Erythroblast (primary cell): Measurements from ENCODE around the gene ONECUT1.

ENCODE experiments used
- GATA1 ChIP-seq: IDR thresholded peaks from 2 replicates; pipeline ENCODE4 v1.6.1; 2011; ENCODE audit warnings: low read depth, mild to moderate bottlenecking, control low read depth, low read length, moderate library complexity
- POLR2A ChIP-seq: IDR thresholded peaks from 2 replicates; pipeline ENCODE4 v1.6.1; 2011; ENCODE audit warnings: mild to moderate bottlenecking, low read length

- TF ChIP-seq POLR2A (no peak), GATA1 (no peak)
These were observed 29.6 kb downstream of the ONECUT1 start for GRCh38 chr15:52760562-52760961.
